Ishikawa (cell line): ENCODE measurements around the gene SPTSSA.

Experiments
- CEBPB ChIP-seq: IDR thresholded peaks from 2 replicates; pipeline ENCODE4 v1.6.1; 2012
- CREB1 ChIP-seq: IDR thresholded peaks from 2 replicates; pipeline ENCODE4 v1.6.1; 2012; ENCODE audit warnings: low read depth
- EGR1 ChIP-seq: IDR thresholded peaks from 2 replicates; pipeline ENCODE4 v1.6.1; 2012
- EP300 ChIP-seq: IDR thresholded peaks from 2 replicates; pipeline ENCODE4 v1.6.1; 2012; ENCODE audit warnings: borderline replicate concordance
- FOXM1 ChIP-seq: IDR thresholded peaks from 2 replicates; pipeline ENCODE4 v1.6.1; 2012; ENCODE audit warnings: low read depth, borderline replicate concordance
- MAX ChIP-seq: IDR thresholded peaks from 2 replicates; pipeline ENCODE4 v1.6.1; 2012
- NFIC ChIP-seq: IDR thresholded peaks from 2 replicates; pipeline ENCODE4 v1.6.1; 2012
- RAD21 ChIP-seq: IDR thresholded peaks from 2 replicates; pipeline ENCODE4 v1.6.1; 2012; ENCODE audit warnings: low read depth
- REST ChIP-seq: IDR thresholded peaks from 2 replicates; pipeline ENCODE4 v1.6.1; 2012; ENCODE audit warnings: low read depth, mild to moderate bottlenecking
- TAF1 ChIP-seq: IDR thresholded peaks from 2 replicates; pipeline ENCODE4 v1.6.1; 2012; ENCODE audit warnings: low read depth, mild to moderate bottlenecking
- TCF12 ChIP-seq: IDR thresholded peaks from 2 replicates; pipeline ENCODE4 v1.6.1; 2012; ENCODE audit warnings: low read depth
- TEAD4 ChIP-seq: IDR thresholded peaks from 2 replicates; pipeline ENCODE4 v1.6.1; 2012
- USF1 ChIP-seq: IDR thresholded peaks from 2 replicates; pipeline ENCODE4 v1.6.1; 2012
- YY1 ChIP-seq: IDR thresholded peaks from 2 replicates; pipeline ENCODE4 v1.6.1; 2012; ENCODE audit warnings: low read depth
- ZBTB7A ChIP-seq: IDR thresholded peaks from 2 replicates; pipeline ENCODE4 v1.6.1; 2012; ENCODE audit warnings: low read depth

The SPTSSA gene

GRCh38 chr14:34437729-34438080 lies 24.3 kb downstream of the SPTSSA start:
- TF ChIP-seq EGR1 (no peak), RAD21 (no peak), EP300 (no peak), NFIC (no peak), FOXM1 (no peak), CREB1 (no peak), YY1 (no peak), MAX (no peak), TCF12 (no peak), USF1 (no peak), TEAD4 (no peak), REST (no peak), TAF1 (no peak), CEBPB (no peak), ZBTB7A (no peak)

- no peak for TF ChIP-seq TEAD4
- no peak for TF ChIP-seq EP300
- TF ChIP-seq FOXM1: no peak
- TF ChIP-seq ZBTB7A: no peak
- TF ChIP-seq MAX: no peak
- no peak for TF ChIP-seq EGR1
- no peak for TF ChIP-seq TAF1
- TF ChIP-seq CREB1: no peak
- TF ChIP-seq REST: no peak
- no peak for TF ChIP-seq CEBPB
- no peak for TF ChIP-seq USF1
- TF ChIP-seq NFIC: no peak
- no peak for TF ChIP-seq YY1
- no peak for TF ChIP-seq TCF12
- TF ChIP-seq RAD21: no peak
These were observed 24.9 kb downstream of the SPTSSA start for GRCh38 chr14:34436960-34437728.

- TF ChIP-seq EGR1 (no peak), RAD21 (no peak), FOXM1 (no peak), TAF1 (no peak), TCF12 (no peak), TEAD4 (no peak), USF1 (no peak), CEBPB (no peak), CREB1 (no peak), MAX (no peak), ZBTB7A (no peak), EP300 (no peak), YY1 (no peak), REST (no peak), NFIC (no peak)
These were observed 25.7 kb downstream of the SPTSSA start for GRCh38 chr14:34436118-34436905.
